GM21447 (cell line): Measurements from ENCODE around the gene SEC24C.
"Not testable (repeated sequence)": the region's sequence is repeated elsewhere in the genome, so short reads cannot be mapped to it uniquely, and the experiment has no call there.

ENCODE experiments used
- ATAC-seq: cut with Tn5 transposase; IDR thresholded peaks from one replicate; pipeline ENCODE4 v1.9.1; 2021; ENCODE audit not compliant: unreplicated experiment

SEC24C gene

GRCh38 chr10:73771722-73772280 is 27.6 kb downstream of the SEC24C start:
- peak; percentile 40 for ATAC-seq

GRCh38 chr10:73772281-73773151 is 28.3 kb downstream of the SEC24C start:
- peak; percentile 59 for ATAC-seq

DNA sequence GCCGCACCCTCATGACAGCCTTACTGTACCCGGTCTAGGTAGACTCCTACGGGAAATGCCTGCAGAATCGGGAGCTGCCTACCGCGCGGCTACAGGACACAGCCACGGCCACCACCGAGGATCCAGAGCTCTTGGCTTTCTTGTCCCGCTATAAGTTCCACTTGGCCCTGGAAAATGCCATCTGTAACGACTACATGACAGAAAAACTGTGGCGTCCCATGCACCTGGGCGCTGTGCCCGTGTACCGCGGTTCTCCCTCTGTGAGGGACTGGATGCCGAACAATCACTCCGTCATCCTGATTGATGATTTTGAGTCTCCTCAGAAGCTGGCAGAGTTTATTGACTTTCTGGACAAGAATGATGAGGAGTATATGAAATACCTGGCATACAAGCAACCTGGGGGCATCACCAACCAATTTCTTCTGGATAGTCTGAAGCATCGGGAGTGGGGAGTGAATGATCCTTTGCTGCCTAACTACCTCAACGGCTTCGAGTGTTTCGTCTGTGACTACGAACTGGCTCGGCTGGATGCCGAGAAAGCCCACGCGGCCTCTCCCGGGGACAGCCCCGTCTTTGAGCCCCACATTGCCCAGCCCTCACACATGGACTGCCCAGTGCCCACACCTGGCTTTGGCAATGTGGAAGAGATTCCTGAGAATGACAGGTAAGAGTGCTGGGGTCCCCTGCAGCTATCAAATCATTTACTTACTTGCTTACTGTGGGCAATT is 29.1 kb downstream of the SEC24C start:
- no peak for ATAC-seq

- ATAC-seq, result no peak
Observed at GRCh38 chr10:73774637-73775036, 30.5 kb downstream of the SEC24C start.

DNA sequence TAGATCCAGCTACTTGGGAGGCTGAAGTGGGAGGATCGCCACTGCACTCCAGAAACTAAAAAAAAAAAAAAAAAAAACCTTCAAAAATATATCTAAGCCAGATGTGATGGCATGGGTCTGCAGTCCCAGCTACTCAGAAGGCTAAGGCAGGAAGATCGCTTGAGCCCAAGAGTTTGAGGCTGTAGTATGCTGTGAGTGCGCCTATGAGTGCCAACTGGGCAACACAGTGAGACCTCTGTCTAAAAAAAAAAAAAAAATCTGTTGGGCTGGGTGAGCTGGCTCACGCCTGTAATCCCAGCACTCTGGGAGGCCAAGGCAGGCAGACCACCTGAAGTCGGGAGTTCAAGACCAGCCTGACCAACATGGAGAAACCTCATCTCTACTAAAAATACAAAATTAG is 34.8 kb downstream of the SEC24C start:
- no peak for ATAC-seq

- no peak for ATAC-seq
Observed at GRCh38 chr10:73779539-73780197, 35.5 kb downstream of the SEC24C start.

GRCh38 chr10:73780301-73780700 is 36.1 kb downstream of the SEC24C start:
- ATAC-seq, result no peak

DNA sequence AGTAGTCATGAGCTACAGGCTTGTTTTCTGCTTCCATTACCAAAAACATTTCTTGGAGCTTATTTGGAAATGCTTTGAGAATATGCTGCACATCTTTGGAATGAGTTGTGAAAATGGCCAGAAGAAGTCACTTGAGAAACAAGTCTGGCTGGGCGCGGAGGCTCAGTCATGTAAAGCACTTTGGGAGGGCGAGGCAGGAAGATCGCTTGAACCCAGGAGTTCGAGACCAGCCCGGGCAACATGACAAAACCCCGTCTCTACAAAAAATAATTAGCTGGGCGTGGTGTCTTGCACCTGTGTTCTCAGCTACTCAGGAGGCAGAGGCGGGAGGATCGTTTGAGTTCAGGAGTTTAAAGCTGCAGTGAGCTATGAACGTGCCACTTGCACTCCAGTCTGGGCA is 36.8 kb downstream of the SEC24C start:
- ATAC-seq, result no peak

DNA sequence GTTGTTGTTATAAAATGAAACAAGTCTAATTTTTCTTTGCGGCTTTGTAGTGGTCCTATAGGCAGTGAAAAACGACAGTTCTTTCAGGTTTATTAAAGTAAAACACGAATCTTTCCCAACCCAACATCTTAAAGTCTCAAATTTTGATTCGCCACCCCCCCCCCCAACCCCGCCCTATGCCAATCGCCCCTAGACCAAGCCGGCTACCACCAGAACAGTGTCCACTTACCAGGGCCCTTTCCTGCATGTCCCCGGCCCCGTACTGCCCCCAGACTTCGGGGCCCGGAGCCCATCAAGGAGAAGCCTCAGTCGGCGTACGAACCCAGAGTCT is 37.3 kb downstream of the SEC24C start:
- ATAC-seq, result no peak

DNA sequence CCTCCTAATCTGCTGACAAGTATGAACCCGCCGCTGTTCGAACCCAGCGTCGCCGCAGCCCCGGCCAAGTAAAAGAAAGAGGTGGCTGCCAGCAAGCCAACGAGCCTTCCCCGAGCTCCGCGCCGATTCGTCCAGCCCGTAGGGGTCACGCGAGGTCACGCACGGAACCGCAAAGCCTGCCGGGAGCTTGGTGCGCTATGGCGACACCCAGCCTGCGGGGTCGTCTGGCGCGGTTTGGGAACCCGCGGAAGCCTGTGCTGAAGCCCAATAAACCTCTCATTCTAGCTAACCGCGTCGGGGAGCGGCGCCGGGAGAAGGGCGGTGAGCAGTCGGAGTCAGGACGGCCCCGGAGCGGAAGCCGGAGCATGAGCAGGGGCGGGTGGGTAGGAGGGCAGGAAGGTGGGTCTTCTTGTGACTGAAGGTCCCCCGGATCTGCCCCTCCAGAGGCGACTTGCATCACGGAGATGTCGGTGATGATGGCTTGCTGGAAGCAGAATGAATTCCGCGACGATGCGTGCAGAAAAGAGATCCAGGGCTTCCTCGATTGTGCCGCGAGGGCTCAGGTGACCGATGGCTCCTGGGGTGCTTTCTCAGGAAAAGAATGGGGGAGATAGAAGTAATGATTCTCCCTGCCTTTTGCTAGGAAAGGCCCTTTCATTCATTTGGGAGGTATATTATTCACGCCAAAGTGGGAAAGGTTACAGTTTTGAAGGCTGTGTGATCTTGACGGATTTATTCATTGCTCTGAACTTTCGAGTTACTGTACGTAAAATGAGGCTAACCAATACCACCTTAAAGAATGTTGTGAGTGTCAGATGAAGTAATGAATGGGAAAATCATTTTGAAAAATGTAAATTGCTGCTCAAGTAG is 37.9 kb downstream of the SEC24C start, which contains the start of gene CHCHD1:
Gene CHCHD1 (plus strand): TSS at position 170 of the 870 bp plus-strand sequence. CDS start 28 bp downstream, at position 198.
- ATAC-seq, result peak; percentile 52

GRCh38 chr10:73782749-73783085 is 38.5 kb downstream of the SEC24C start:
- ATAC-seq, result no peak

- ATAC-seq, result peak; percentile 81
Observed at GRCh38 chr10:73785211-73785720, 41.1 kb downstream of the SEC24C start, which contains the start of gene ZSWIM8. Gene ZSWIM8, plus strand, starts transcription at chr10:73785606. Its CDS starts 273 bp downstream, at chr10:73785879.

GRCh38 chr10:73785721-73786511 is 41.7 kb downstream of the SEC24C start:
- ATAC-seq, result peak; percentile 5

DNA sequence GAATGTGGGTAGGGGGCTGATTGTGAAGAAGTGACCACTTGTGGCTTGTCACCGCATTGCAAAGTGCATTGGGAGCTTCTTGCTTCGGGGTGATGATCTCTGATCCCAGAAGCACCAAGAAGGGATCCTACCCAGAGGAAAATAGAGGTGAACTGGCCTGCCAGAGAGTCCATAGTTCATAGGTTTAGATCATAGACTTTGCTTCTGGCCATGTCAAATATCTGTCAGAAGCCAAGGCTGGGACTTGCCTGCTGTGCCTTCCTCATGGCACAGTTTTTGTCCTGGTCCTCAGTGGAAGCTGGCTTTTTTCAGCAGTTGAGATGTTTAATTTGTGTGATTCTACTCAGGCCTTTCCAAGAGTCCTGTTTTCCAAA is 42.3 kb downstream of the SEC24C start:
- ATAC-seq, result no peak

DNA sequence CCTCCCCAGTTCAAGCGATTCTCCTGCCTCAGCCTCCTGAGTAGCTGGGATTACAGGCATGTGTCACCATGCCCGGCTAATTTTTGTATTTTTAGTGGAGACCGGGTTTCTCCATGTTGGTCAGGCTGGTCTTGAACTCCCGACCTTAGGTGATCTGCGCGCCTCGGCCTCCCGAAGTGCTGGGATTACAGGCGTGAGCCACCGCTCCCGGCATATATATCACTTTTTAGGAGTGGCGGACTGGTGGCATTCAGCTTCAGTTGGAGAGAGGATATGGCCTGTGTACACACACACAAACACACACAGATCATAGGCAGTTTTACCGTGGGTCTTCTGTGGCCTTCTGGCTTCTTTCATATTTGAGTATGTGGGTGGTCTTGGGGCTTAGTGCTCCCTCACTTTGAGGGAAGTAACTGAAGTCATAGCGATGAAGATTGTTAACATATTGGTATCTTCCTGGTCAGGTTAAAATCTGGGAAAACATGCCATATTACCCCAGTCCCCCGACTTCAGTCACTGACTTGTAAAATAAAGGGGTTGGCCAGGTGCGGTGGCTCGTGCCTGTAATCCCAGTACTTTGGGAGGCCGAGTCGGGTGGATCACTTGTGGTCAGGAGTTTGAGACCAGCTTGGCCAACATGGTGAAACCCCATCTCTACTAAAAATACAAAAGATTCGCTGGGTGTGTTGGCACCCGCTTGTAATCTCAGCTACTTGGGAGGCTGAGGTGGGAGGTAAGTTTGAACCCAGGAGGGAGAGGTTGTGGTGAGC is 43.0 kb downstream of the SEC24C start:
- ATAC-seq, result not testable (repeated sequence)

DNA sequence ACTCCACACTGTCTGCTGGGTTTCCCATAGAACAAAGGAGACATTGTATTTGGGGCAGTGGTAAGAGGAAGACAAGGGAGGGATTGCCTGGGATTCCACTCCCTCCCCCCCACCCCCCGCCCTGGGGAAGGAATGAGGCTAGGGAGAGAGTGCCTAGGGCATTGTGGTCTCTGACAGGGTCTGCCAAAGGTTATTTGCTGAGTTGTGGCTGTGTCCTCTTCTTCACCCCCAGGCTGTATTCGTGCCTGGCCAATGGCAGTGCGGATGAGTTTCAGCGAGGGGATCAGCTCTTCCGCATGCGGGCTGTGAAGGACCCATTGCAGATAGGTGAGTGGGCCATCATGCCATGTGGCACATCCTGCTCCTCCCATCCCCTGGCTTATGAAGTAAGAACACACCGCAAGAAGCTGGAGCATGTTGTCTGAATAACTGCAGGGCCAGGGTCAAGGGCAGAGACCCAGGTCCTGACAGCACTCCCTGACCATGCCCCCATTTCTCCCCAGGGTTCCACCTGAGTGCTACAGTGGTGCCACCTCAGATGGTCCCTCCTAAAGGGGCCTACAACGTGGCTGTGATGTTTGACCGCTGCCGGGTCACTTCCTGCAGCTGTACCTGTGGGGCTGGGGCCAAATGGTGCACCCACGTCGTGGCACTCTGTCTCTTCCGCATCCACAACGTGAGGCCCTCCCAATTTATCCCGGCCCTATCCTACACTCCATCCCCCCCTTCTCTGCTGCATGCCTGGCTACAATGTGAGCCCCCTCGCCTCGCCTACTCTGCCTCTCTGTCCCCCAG is 44.9 kb downstream of the SEC24C start:
- ATAC-seq, result no peak

- no peak for ATAC-seq
Observed at GRCh38 chr10:73789659-73790055, 45.5 kb downstream of the SEC24C start.
